BLaER1 (cell line): ENCODE data around the gene CDKN2A.
"Not testable (repeated sequence)": the region's sequence is repeated elsewhere in the genome, so short reads cannot be mapped to it uniquely, and the experiment has no call there.

Experiments used
- H3K27ac ChIP-seq: shearing (Covaris generic); formaldehyde crosslinking; 2 replicates; pipeline ENCODE4 v1.8.1; 2022
- H3K27me3 ChIP-seq: shearing (Covaris generic); formaldehyde crosslinking; 2 replicates; pipeline ENCODE4 v1.8.1; 2022
- H3K36me3 ChIP-seq: shearing (Covaris generic); formaldehyde crosslinking; 2 replicates; pipeline ENCODE4 v1.8.1; 2022
- H3K4me1 ChIP-seq: shearing (Covaris generic); formaldehyde crosslinking; 2 replicates; pipeline ENCODE4 v1.8.1; 2022
- H3K4me2 ChIP-seq: shearing (Covaris generic); formaldehyde crosslinking; 2 replicates; pipeline ENCODE4 v1.8.1; 2022
- H3K4me3 ChIP-seq: shearing (Covaris generic); formaldehyde crosslinking; 2 replicates; pipeline ENCODE4 v1.8.1; 2022
- H3K9ac ChIP-seq: shearing (Covaris generic); formaldehyde crosslinking; 2 replicates; pipeline ENCODE4 v1.8.1; 2022
- H3K9me3 ChIP-seq: shearing (Covaris generic); formaldehyde crosslinking; 2 replicates; pipeline ENCODE4 v1.8.1; 2022
- H4K20me1 ChIP-seq: shearing (Covaris generic); formaldehyde crosslinking; 2 replicates; pipeline ENCODE4 v1.8.1; 2022
- Cebpa-rat ChIP-seq: shearing (Covaris generic); IDR thresholded peaks from 2 replicates; pipeline ENCODE4 v1.8.1; 2022

Gene CDKN2A

DNA sequence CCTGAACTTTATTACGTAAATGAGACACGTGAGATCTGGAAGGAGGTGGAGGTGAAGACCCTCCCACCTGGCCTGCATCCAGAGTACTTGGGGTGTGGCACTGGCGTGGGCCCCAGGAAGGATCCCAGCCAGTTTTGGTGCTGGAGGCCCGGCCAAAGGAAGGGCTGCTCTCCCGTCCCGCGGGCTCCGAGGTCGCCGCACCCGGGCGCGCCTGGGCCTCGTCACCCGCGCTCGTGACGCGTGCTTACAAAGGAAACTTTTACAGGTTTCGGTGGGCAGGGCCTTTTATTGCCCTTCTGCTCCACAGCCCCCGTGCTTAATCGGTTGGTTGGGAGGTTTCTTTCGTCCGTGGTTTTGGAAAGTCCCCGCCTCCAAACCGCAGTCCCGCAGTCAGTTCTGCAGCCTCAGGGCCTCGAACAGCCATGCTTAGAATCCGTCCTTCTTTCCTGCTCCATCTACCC, 29.2 kb downstream of the CDKN2A start:
- peak overlapping the region; percentile 53 for H3K4me3 ChIP-seq
- no peak overlapping the region for H3K27ac ChIP-seq
- peaks cover 52% of the 10 kb centered on the region for H4K20me1 ChIP-seq
- H3K4me1 ChIP-seq, result peaks cover 18% of the 10 kb centered on the region
- no peak for TF ChIP-seq Cebpa-rat
- H3K4me2 ChIP-seq, result peak overlapping the region; percentile 71
- H3K9ac ChIP-seq, result no peak overlapping the region
- peaks cover 1% of the 10 kb centered on the region for H3K36me3 ChIP-seq
- peaks cover 74% of the 10 kb centered on the region for H3K27me3 ChIP-seq
- peaks cover 45% of the 10 kb centered on the region for H3K9me3 ChIP-seq

DNA sequence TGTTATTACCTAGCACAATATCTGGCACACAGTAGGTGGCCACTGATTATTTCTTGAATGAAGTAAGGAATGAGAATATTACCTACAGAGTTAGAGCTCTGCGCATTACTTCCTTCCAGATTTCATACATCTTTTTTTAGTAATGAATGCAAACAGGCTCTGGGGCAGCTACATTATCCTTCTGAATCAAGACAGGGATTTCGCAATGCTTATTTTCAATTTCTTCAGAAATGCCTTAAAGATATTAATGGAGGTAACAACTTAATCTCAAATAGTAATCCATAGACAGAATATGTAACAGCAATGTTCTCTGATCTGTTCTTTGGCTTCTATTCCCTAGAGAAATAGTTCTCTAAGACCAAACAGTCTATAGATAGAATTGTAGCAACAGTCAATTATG, 32.6 kb downstream of the CDKN2A start:
- H3K36me3 ChIP-seq, result no peaks in the 10 kb centered on the region
- peaks cover 40% of the 10 kb centered on the region for H3K27me3 ChIP-seq
- no peak overlapping the region for H3K4me2 ChIP-seq
- H3K4me3 ChIP-seq, result no peak overlapping the region
- peaks cover 24% of the 10 kb centered on the region for H3K9me3 ChIP-seq
- no peak overlapping the region for H3K27ac ChIP-seq
- H4K20me1 ChIP-seq, result peaks cover 18% of the 10 kb centered on the region
- TF ChIP-seq Cebpa-rat, result peak; percentile 73; the same call in 1 of the 2 replicates
- H3K9ac ChIP-seq, result no peak overlapping the region
- H3K4me1 ChIP-seq, result peaks cover 12% of the 10 kb centered on the region

DNA sequence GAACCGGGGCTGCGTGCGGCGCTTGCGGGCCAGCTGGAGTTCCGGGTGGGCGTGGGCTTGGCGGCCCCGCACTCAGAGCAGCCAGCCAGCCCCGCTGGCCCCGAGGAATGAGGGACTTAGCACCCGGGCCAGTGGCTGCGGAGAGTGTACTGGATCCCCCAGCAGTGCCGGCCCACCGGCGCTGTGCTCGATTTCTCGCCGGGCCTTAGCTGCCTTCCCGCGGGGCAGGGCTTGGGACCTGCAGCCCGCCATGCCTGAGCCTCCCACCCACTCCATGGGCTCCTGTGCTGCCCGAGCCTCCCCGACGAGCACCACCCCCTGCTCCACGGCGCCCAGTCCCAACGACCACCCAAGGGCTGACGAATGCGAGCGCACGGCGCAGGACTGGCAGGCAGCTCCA, 34.9 kb downstream of the CDKN2A start:
- not testable (repeated sequence) for H3K9ac ChIP-seq, H3K4me3 ChIP-seq, H3K4me2 ChIP-seq, H4K20me1 ChIP-seq, H3K36me3 ChIP-seq, H3K4me1 ChIP-seq, H3K27ac ChIP-seq
- Histone ChIP-seq H3K27me3 (peaks cover 17% of the 10 kb centered on the region), H3K9me3 (peaks cover 19% of the 10 kb centered on the region)

DNA sequence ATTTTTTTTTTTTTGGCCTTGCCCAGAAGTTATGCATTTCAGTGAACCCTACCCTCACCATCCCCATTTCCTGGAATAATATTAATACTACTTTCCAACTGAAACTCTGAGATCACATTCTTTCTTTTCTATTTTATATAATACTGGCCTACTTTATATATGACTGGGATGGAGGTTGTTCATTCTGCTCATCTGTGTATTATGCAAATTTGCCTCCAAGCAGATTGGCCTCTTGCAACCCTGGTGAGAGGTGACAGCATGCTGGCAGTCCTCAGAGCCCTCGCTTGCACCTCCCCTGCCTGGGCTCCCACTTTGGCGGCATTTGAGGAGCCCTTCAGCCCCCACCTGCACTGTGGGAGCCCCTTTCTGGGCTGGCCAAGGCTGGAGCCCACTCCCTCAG, 35.4 kb downstream of the CDKN2A start:
- Histone ChIP-seq H3K27ac (no peak overlapping the region), H3K4me3 (no peak overlapping the region), H3K9me3 (peaks cover 16% of the 10 kb centered on the region), H4K20me1 (no peaks in the 10 kb centered on the region), H3K27me3 (peaks cover 13% of the 10 kb centered on the region), H3K36me3 (no peaks in the 10 kb centered on the region), H3K9ac (no peak overlapping the region), H3K4me2 (no peak overlapping the region), H3K4me1 (no peaks in the 10 kb centered on the region)
- no peak for TF ChIP-seq Cebpa-rat

DNA sequence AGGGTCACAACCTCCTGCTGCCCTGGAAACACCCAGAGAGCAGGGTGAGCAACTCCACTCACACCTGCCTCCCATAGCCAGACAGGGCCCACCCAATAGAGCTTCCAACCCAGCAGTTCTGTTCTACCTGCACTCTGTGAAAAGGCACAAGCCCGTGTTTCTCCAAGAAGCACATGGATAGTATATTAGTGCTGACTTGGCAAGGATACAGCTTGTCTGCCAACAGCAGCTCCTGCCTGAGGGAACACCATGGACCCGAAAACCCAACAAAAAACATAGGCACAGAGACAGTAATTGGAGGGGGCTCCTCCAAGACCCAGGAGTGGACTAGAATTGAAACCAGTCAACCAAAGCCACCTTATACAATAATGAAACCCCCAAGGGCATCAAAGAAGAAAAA, 48.6 kb downstream of the CDKN2A start:
- Histone ChIP-seq H3K27ac (no peak overlapping the region), H3K27me3 (no peaks in the 10 kb centered on the region), H3K9ac (no peak overlapping the region), H3K4me2 (no peak overlapping the region), H4K20me1 (no peaks in the 10 kb centered on the region), H3K4me3 (no peak overlapping the region), H3K4me1 (no peaks in the 10 kb centered on the region), H3K9me3 (no peaks in the 10 kb centered on the region), H3K36me3 (no peaks in the 10 kb centered on the region)
- no peak for TF ChIP-seq Cebpa-rat

DNA sequence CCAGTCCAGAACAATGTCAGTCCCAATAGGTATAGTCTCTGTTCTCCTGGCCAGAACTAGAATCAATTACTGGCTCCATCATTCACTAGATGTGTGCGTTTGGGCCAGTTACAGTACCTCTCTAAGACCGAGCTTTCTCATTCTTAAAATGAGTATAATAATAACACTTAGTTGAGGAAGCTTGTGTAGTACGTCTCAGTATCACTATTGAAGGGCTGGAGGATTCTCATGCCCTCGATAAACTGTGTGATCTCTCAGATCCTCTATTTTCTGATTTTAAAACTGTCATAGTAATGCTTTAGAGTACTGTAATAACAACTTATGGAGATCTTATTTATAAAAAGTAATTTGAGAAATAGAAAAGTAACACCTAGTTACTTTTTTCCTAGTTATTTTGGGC, 50.7 kb downstream of the CDKN2A start:
- Histone ChIP-seq H4K20me1 (no peaks in the 10 kb centered on the region), H3K4me2 (no peak overlapping the region), H3K27me3 (no peaks in the 10 kb centered on the region), H3K4me3 (no peak overlapping the region), H3K27ac (no peak overlapping the region), H3K9me3 (no peaks in the 10 kb centered on the region), H3K4me1 (no peaks in the 10 kb centered on the region), H3K9ac (no peak overlapping the region), H3K36me3 (no peaks in the 10 kb centered on the region)
- no peak for TF ChIP-seq Cebpa-rat

DNA sequence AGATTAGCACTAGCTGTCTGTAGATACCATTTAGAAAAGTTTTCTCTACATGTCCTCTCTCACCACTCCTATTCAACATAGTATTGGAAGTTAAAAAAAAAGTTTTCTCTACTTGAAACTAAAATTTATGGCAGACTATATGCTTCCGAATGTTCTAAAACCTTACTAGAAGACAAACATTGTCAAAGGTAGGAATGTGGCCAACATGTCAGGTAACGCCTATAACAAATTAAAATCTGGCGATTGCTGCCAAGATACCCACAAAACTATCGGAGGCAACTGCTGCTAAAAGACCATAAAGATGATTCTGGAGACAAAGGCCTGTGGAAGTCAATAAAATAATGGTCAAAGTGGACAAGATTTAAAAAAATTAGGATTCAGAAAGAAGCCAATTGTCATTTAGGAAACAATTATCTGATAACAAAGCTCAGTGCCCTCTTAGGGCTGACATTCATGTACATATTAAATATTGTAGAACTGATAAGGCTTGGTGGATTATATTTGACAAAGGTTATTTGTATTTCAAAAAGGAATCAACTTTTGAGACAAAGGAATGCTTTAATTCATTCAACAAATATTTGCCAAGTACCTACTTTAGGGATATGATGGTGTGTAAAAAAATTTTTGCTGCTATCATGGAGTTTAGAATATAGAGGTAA, 52.7 kb downstream of the CDKN2A start:
- Histone ChIP-seq H3K4me1 (no peaks in the 10 kb centered on the region), H3K9ac (no peak overlapping the region), H3K4me2 (no peak overlapping the region), H4K20me1 (no peaks in the 10 kb centered on the region), H3K4me3 (no peak overlapping the region), H3K27me3 (no peaks in the 10 kb centered on the region), H3K36me3 (no peaks in the 10 kb centered on the region), H3K27ac (no peak overlapping the region), H3K9me3 (no peaks in the 10 kb centered on the region)
- TF ChIP-seq Cebpa-rat, result no peak

DNA sequence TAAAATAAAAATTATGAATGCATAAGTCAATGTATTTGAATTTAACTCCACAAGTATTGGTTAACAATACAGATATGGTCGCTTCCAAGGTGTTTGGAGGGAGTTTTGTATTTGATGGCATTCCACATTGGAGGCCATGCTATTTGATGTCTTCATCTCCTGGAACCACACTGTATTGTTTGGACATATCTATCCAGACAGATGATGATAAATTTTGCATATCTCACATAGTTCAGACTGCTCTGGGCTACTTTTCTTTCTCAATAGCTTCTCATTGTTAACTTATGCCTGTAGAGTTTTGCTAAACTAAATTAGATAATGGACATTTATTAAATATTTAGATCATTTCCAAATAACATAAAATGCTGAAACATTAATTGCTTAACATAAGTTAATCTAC, 58.0 kb downstream of the CDKN2A start:
- H3K4me2 ChIP-seq, result no peak overlapping the region
- H3K9ac ChIP-seq, result no peak overlapping the region
- no peaks in the 10 kb centered on the region for H3K4me1 ChIP-seq
- TF ChIP-seq Cebpa-rat, result no peak
- no peak overlapping the region for H3K4me3 ChIP-seq
- peaks cover 15% of the 10 kb centered on the region for H3K36me3 ChIP-seq
- H3K27me3 ChIP-seq, result no peaks in the 10 kb centered on the region
- H4K20me1 ChIP-seq, result no peaks in the 10 kb centered on the region
- no peaks in the 10 kb centered on the region for H3K9me3 ChIP-seq
- H3K27ac ChIP-seq, result no peak overlapping the region

DNA sequence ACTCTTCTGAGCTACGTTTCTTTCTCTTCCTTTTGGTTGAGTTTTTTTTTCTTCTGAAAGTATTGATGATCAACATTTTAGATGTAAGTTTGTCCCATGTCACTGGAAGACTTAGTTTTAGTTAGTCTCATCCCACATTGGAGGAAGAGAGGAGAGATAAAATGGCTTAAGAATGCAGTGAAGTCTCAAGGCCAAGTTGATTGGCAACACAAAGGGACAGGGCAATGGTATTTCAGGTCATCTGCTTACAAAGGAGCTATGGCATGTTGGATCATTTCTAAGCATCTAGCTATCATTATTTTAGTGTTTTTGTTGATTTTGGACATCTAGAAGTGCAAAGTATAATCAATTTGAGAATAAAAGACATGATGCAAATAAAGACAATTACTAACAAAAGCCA, 58.6 kb downstream of the CDKN2A start:
- H3K9me3 ChIP-seq, result no peaks in the 10 kb centered on the region
- no peak overlapping the region for H3K4me3 ChIP-seq
- H3K4me2 ChIP-seq, result no peak overlapping the region
- no peaks in the 10 kb centered on the region for H3K4me1 ChIP-seq
- TF ChIP-seq Cebpa-rat, result no peak
- H4K20me1 ChIP-seq, result no peaks in the 10 kb centered on the region
- no peak overlapping the region for H3K9ac ChIP-seq
- no peaks in the 10 kb centered on the region for H3K27me3 ChIP-seq
- peaks cover 21% of the 10 kb centered on the region for H3K36me3 ChIP-seq
- no peak overlapping the region for H3K27ac ChIP-seq

DNA sequence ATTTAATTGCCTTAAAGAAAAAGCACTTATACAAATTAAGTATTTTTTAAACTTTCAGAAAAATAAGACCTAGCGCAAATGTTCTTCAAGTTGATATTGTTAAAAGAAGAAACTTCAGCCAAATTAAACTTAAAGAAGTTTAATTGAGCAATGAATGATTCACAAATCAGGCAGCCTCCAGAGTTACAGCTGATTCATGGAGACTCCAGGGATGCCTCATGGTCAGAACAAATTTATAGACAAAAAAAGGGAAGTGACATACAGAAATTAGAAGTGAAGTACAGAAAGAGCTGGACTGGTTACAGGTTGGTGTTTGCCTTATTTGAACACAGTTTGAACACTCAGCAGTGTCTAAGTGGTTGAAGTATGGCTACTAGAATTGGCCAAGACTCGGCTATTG, 60.3 kb downstream of the CDKN2A start:
- no peaks in the 10 kb centered on the region for H3K27me3 ChIP-seq
- H3K4me1 ChIP-seq, result no peaks in the 10 kb centered on the region
- H3K36me3 ChIP-seq, result peaks cover 34% of the 10 kb centered on the region
- H3K4me3 ChIP-seq, result no peak overlapping the region
- no peaks in the 10 kb centered on the region for H3K9me3 ChIP-seq
- H3K27ac ChIP-seq, result no peak overlapping the region
- H4K20me1 ChIP-seq, result no peaks in the 10 kb centered on the region
- no peak overlapping the region for H3K9ac ChIP-seq
- no peak overlapping the region for H3K4me2 ChIP-seq
- no peak for TF ChIP-seq Cebpa-rat

DNA sequence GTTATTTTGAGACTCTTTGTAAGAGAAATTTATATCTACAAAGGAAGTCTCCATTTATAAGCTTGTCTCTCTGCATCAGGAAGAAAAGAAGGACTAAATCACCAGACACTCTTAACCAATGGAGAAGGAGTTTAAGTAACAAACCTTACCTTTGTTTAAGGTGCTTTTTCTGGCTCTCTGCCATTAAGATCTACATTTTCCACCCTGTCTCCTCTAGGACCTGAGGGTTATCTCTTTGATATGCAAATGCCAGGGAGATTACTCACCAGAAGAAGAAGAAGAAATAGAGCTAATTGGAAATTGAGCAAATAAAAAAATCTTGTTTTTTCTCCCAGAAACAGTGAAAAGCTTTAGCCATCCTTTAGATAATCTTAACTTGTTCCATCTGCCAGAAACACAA, 60.9 kb downstream of the CDKN2A start:
- no peak overlapping the region for H3K27ac ChIP-seq
- H3K4me2 ChIP-seq, result no peak overlapping the region
- TF ChIP-seq Cebpa-rat, result no peak

More for the DNA sequence above, 60.9 kb downstream of the CDKN2A start:
- no peak overlapping the region for H3K9ac ChIP-seq
- peaks cover 34% of the 10 kb centered on the region for H3K36me3 ChIP-seq
- no peaks in the 10 kb centered on the region for H3K9me3 ChIP-seq
- no peaks in the 10 kb centered on the region for H4K20me1 ChIP-seq
- H3K4me1 ChIP-seq, result no peaks in the 10 kb centered on the region
- no peaks in the 10 kb centered on the region for H3K27me3 ChIP-seq
- no peak overlapping the region for H3K4me3 ChIP-seq
